GM23338 (cell line): ENCODE measurements around the gene ING4. TPM values are rescaled to one million over a fixed set of nuclear protein-coding genes. Genes with fewer than 3 reads are reported as not detected.

Experiments used
- ATAC-seq: fragments of 200-7000 bp; cut with Tn5 transposase; 3 replicates; pipeline ENCODE4 v1.9.1; 2020
- DNase-seq: peaks from one replicate; pipeline ENCODE4 v3.0.0-alpha.2; 2015; ENCODE audit warnings: low spot score
- H2AFZ ChIP-seq: fragments of 200-600 bp; sonication (generic); 2 replicates; pipeline ENCODE4 v1.8.0; 2016; ENCODE audit warnings: antibody characterized with exemption, mild to moderate bottlenecking, moderate library complexity
- H3F3A ChIP-seq: fragments of 200-600 bp; sonication (generic); replicated peaks from 2 replicates; pipeline ENCODE4 v1.8.0; 2017; ENCODE audit warnings: antibody characterized with exemption, mixed run types, low read depth
- H3K27ac ChIP-seq: fragments of 200-600 bp; sonication (generic); 2 replicates; pipeline ENCODE4 v1.6.1; 2016; ENCODE audit warnings: low read depth
- H3K27me3 ChIP-seq: fragments of 200-600 bp; sonication (generic); 2 replicates; pipeline ENCODE4 v1.8.0; 2016; ENCODE audit warnings: mild to moderate bottlenecking, mixed run types, moderate library complexity; ENCODE audit not compliant: insufficient read depth
- H3K36me3 ChIP-seq: fragments of 200-600 bp; sonication (generic); 2 replicates; pipeline ENCODE4 v1.8.0; 2016; ENCODE audit warnings: mild to moderate bottlenecking; ENCODE audit not compliant: insufficient read depth
- H3K4me1 ChIP-seq: fragments of 200-600 bp; sonication (generic); 2 replicates; pipeline ENCODE4 v1.8.0; 2016; ENCODE audit warnings: mild to moderate bottlenecking, moderate library complexity; ENCODE audit not compliant: insufficient read depth
- H3K4me2 ChIP-seq: fragments of 200-600 bp; sonication (generic); 2 replicates; pipeline ENCODE4 v1.7.1; 2017; ENCODE audit warnings: mixed run types
- H3K4me3 ChIP-seq: fragments of 200-600 bp; sonication (generic); 2 replicates; pipeline ENCODE4 v1.6.1; 2016; ENCODE audit warnings: mixed run types
- H3K79me2 ChIP-seq: fragments of 200-600 bp; sonication (generic); replicated peaks from 2 replicates; pipeline ENCODE4 v1.8.0; 2017; ENCODE audit warnings: mild to moderate bottlenecking; ENCODE audit not compliant: insufficient read depth
- H3K9me2 ChIP-seq: fragments of 200-600 bp; sonication (generic); 2 replicates; pipeline ENCODE4 v1.8.0; 2017; ENCODE audit not compliant: insufficient read depth
- H4K20me1 ChIP-seq: fragments of 200-600 bp; sonication (generic); replicated peaks from 2 replicates; pipeline ENCODE4 v1.8.0; 2017; ENCODE audit warnings: mild to moderate bottlenecking; ENCODE audit not compliant: insufficient read depth
- H3K27ac Mint-ChIP-seq: 2 replicates; pipeline ENCODE4 v1.8.0; 2020; ENCODE audit warnings: inconsistent platforms, mild to moderate bottlenecking, moderate library complexity, mixed read lengths
- H3K27me3 Mint-ChIP-seq: 3 replicates; pipeline ENCODE4 v1.8.0; 2022; ENCODE audit warnings: low read depth, mild to moderate bottlenecking, moderate library complexity, mixed read lengths, inconsistent platforms; ENCODE audit not compliant: insufficient read depth, poor library complexity
- H3K36me3 Mint-ChIP-seq: 3 replicates; pipeline ENCODE4 v1.8.0; 2021; ENCODE audit warnings: low read depth, mild to moderate bottlenecking, inconsistent platforms, moderate library complexity, mixed read lengths
- H3K4me1 Mint-ChIP-seq: 3 replicates; pipeline ENCODE4 v1.8.0; 2020; ENCODE audit warnings: mild to moderate bottlenecking, inconsistent platforms, mixed read lengths
- H3K4me3 Mint-ChIP-seq: 3 replicates; pipeline ENCODE4 v1.8.0; 2021; ENCODE audit warnings: moderate library complexity, mild to moderate bottlenecking, inconsistent platforms, mixed read lengths
- H3K9me3 Mint-ChIP-seq: 3 replicates; pipeline ENCODE4 v1.8.0; 2020; ENCODE audit warnings: moderate library complexity, mild to moderate bottlenecking, inconsistent platforms, mixed read lengths
- CREB1 ChIP-seq: fragments of 250-450 bp; sonication (Bioruptor Pico); IDR thresholded peaks from 2 replicates; pipeline ENCODE4 v1.5.0; 2020; ENCODE audit warnings: low read depth, mild to moderate bottlenecking, moderate library complexity
- EZH2 ChIP-seq: fragments of 200-600 bp; sonication (generic); IDR thresholded peaks from one replicate; pipeline ENCODE4 v1.8.0; 2017; ENCODE audit warnings: antibody characterized with exemption, mild to moderate bottlenecking, low read depth; ENCODE audit not compliant: unreplicated experiment
- EZH2phosphoT487 ChIP-seq: fragments of 200-600 bp; sonication (generic); IDR thresholded peaks from one replicate; pipeline ENCODE4 v1.8.1; 2018; ENCODE audit warnings: antibody characterized with exemption; ENCODE audit not compliant: unreplicated experiment
- JUNB ChIP-seq: IDR thresholded peaks from one replicate; pipeline ENCODE4 v1.6.1; 2016; ENCODE audit warnings: antibody characterized with exemption; ENCODE audit not compliant: unreplicated experiment
- NANOG ChIP-seq: IDR thresholded peaks from 2 replicates; pipeline ENCODE4 v1.6.1; 2016; ENCODE audit warnings: antibody characterized with exemption, borderline replicate concordance
- POLR2AphosphoS5 ChIP-seq: IDR thresholded peaks from 2 replicates; pipeline ENCODE4 v1.6.1; 2016; ENCODE audit warnings: antibody characterized with exemption, low read depth
- STAT1 ChIP-seq: IDR thresholded peaks from one replicate; pipeline ENCODE4 v1.6.1; 2016; ENCODE audit warnings: antibody characterized with exemption; ENCODE audit not compliant: unreplicated experiment
- ZNF114 ChIP-seq: fragments of 250-450 bp; sonication (Bioruptor Pico); IDR thresholded peaks from 2 replicates; pipeline ENCODE4 v1.5.0; 2020; ENCODE audit warnings: mild to moderate bottlenecking, moderate library complexity
- ZNF331 ChIP-seq: fragments of 250-450 bp; sonication (Bioruptor Pico); IDR thresholded peaks from 2 replicates; pipeline ENCODE4 v1.5.0; 2020; ENCODE audit warnings: low read depth, mild to moderate bottlenecking, moderate library complexity
- polyA plus RNA-seq: library from polyadenylated mRNA; unstranded; fragments of >200 nt; fragmentation: Nextera tagmentation; extraction: Ambion mirVana; gene quantifications from 2 replicates; pipeline ENCODE4 v1.2.1, GENCODE V29; 2016
- total RNA-seq: library from RNA; depleted of rRNA; stranded (reverse); fragments of >200 nt; shearing (Covaris generic); gene quantifications from 2 replicates; pipeline ENCODE4 v1.2.3, GENCODE V29; 2014
- TF ChIP-seq, protein P1 (sequence below): IDR thresholded peaks from 2 replicates; pipeline ENCODE4 v1.6.1; 2016; ENCODE audit warnings: antibody characterized with exemption
- TF ChIP-seq, protein P2 (sequence below), 2 experiments: fragments of 200-600 bp in 1 of 2; sonication (generic) in 1 of 2; conservative IDR thresholded peaks; 2 replicates each; pipeline versions ENCODE4 v1.5.1 to v1.6.1; 2016 to 2017; ENCODE audit warnings: antibody characterized with exemption in 2 of 2, low read depth in 2 of 2, mild to moderate bottlenecking in 2 of 2, moderate library complexity in 1 of 2
- TF ChIP-seq, protein P3 (sequence below): fragments of 250-450 bp; sonication (Bioruptor Pico); IDR thresholded peaks from 2 replicates; pipeline ENCODE4 v1.5.0; 2020; ENCODE audit warnings: mild to moderate bottlenecking, moderate library complexity

The ING4 gene
- total and polyA plus RNA-seq, 2 experiments from 2014 or later = 22.0 to 29.6 TPM

- no peak; the same call in 2 of the 3 replicates for ATAC-seq
- H3K4me3 Mint-ChIP-seq = peak overlapping the region; percentile 69
- no peak for DNase-seq
- H3K4me3 ChIP-seq = peak overlapping the region; percentile 57
- H3K27ac ChIP-seq = 0 out of 2 replicates have a peak overlapping the region, but pooled peaks have one; percentile 32
- H3K27ac Mint-ChIP-seq = peak overlapping the region; percentile 93
- no peaks in the 10 kb centered on the region for H3K9me3 Mint-ChIP-seq
- H2AFZ ChIP-seq = 0 out of 2 replicates have a peak overlapping the region, but pooled peaks have one; percentile 74
- peaks cover 30% of the 10 kb centered on the region for H3K4me1 ChIP-seq
- no peaks in the 10 kb centered on the region for H3K36me3 ChIP-seq
- no peaks in the 10 kb centered on the region for H3K36me3 Mint-ChIP-seq
- TF ChIP-seq, protein P1, sequence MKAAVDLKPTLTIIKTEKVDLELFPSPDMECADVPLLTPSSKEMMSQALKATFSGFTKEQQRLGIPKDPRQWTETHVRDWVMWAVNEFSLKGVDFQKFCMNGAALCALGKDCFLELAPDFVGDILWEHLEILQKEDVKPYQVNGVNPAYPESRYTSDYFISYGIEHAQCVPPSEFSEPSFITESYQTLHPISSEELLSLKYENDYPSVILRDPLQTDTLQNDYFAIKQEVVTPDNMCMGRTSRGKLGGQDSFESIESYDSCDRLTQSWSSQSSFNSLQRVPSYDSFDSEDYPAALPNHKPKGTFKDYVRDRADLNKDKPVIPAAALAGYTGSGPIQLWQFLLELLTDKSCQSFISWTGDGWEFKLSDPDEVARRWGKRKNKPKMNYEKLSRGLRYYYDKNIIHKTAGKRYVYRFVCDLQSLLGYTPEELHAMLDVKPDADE = no peak
- TF ChIP-seq CREB1 (CRISPR knock-in tag) (no peak), EZH2 (no peak), JUNB (no peak), ZNF114 (CRISPR knock-in tag) (no peak), ZNF331 (CRISPR knock-in tag) (no peak), STAT1 (no peak), EZH2phosphoT487 (no peak), NANOG (no peak), POLR2AphosphoS5 (no peak)
- TF ChIP-seq, protein P2, sequence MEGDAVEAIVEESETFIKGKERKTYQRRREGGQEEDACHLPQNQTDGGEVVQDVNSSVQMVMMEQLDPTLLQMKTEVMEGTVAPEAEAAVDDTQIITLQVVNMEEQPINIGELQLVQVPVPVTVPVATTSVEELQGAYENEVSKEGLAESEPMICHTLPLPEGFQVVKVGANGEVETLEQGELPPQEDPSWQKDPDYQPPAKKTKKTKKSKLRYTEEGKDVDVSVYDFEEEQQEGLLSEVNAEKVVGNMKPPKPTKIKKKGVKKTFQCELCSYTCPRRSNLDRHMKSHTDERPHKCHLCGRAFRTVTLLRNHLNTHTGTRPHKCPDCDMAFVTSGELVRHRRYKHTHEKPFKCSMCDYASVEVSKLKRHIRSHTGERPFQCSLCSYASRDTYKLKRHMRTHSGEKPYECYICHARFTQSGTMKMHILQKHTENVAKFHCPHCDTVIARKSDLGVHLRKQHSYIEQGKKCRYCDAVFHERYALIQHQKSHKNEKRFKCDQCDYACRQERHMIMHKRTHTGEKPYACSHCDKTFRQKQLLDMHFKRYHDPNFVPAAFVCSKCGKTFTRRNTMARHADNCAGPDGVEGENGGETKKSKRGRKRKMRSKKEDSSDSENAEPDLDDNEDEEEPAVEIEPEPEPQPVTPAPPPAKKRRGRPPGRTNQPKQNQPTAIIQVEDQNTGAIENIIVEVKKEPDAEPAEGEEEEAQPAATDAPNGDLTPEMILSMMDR (conservative IDR thresholded peaks at IDR 0.05; ENCODE audit: low read depth in 2 of 2) = no peak
- TF ChIP-seq, protein P3, sequence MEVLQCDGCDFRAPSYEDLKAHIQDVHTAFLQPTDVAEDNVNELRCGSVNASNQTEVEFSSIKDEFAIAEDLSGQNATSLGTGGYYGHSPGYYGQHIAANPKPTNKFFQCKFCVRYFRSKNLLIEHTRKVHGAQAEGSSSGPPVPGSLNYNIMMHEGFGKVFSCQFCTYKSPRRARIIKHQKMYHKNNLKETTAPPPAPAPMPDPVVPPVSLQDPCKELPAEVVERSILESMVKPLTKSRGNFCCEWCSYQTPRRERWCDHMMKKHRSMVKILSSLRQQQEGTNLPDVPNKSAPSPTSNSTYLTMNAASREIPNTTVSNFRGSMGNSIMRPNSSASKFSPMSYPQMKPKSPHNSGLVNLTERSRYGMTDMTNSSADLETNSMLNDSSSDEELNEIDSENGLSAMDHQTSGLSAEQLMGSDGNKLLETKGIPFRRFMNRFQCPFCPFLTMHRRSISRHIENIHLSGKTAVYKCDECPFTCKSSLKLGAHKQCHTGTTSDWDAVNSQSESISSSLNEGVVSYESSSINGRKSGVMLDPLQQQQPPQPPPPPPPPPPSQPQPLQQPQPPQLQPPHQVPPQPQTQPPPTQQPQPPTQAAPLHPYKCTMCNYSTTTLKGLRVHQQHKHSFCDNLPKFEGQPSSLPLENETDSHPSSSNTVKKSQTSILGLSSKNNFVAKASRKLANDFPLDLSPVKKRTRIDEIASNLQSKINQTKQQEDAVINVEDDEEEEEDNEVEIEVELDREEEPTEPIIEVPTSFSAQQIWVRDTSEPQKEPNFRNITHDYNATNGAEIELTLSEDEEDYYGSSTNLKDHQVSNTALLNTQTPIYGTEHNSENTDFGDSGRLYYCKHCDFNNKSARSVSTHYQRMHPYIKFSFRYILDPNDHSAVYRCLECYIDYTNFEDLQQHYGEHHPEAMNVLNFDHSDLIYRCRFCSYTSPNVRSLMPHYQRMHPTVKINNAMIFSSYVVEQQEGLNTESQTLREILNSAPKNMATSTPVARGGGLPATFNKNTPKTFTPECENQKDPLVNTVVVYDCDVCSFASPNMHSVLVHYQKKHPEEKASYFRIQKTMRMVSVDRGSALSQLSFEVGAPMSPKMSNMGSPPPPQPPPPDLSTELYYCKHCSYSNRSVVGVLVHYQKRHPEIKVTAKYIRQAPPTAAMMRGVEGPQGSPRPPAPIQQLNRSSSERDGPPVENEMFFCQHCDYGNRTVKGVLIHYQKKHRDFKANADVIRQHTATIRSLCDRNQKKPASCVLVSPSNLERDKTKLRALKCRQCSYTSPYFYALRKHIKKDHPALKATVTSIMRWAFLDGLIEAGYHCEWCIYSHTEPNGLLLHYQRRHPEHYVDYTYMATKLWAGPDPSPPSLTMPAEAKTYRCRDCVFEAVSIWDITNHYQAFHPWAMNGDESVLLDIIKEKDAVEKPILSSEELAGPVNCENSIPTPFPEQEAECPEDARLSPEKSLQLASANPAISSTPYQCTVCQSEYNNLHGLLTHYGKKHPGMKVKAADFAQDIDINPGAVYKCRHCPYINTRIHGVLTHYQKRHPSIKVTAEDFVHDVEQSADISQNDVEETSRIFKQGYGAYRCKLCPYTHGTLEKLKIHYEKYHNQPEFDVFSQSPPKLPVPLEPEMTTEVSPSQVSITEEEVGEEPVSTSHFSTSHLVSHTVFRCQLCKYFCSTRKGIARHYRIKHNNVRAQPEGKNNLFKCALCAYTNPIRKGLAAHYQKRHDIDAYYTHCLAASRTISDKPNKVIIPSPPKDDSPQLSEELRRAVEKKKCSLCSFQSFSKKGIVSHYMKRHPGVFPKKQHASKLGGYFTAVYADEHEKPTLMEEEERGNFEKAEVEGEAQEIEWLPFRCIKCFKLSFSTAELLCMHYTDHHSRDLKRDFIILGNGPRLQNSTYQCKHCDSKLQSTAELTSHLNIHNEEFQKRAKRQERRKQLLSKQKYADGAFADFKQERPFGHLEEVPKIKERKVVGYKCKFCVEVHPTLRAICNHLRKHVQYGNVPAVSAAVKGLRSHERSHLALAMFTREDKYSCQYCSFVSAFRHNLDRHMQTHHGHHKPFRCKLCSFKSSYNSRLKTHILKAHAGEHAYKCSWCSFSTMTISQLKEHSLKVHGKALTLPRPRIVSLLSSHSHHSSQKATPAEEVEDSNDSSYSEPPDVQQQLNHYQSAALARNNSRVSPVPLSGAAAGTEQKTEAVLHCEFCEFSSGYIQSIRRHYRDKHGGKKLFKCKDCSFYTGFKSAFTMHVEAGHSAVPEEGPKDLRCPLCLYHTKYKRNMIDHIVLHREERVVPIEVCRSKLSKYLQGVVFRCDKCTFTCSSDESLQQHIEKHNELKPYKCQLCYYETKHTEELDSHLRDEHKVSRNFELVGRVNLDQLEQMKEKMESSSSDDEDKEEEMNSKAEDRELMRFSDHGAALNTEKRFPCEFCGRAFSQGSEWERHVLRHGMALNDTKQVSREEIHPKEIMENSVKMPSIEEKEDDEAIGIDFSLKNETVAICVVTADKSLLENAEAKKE (CRISPR knock-in tag) = no peak
- no peaks in the 10 kb centered on the region for H3K79me2 ChIP-seq
- no peaks in the 10 kb centered on the region for H4K20me1 ChIP-seq
- H3K27me3 ChIP-seq = no peaks in the 10 kb centered on the region
- peaks cover 10% of the 10 kb centered on the region for H3K9me2 ChIP-seq
- H3K27me3 Mint-ChIP-seq = peaks cover 16% of the 10 kb centered on the region
- peaks cover 36% of the 10 kb centered on the region for H3K4me1 Mint-ChIP-seq
- peaks cover 29% of the 10 kb centered on the region; the same call in 1 of the 2 replicates for H3F3A ChIP-seq
- H3K4me2 ChIP-seq = peak overlapping the region; percentile 85
These were observed 50.3 kb downstream of the ING4 start for GRCh38 chr12:6612652-6613014.
